DOHH2 (cell line): Measurements from ENCODE around the gene HLA-E.
"Not testable (repeated sequence)": the region's sequence is repeated elsewhere in the genome, so short reads cannot be mapped to it uniquely, and the experiment has no call there.

Source experiments
- H3F3A ChIP-seq: fragments of 200-600 bp; sonication (generic), shearing (Covaris generic); 2 replicates; pipeline ENCODE4 v1.6.0; 2016; ENCODE audit warnings: antibody characterized with exemption, mild to moderate bottlenecking; ENCODE audit not compliant: control insufficient read depth, insufficient read depth
- H3K27ac ChIP-seq: fragments of 200-600 bp; sonication (generic); 2 replicates; pipeline ENCODE4 v1.5.1; 2014; ENCODE audit warnings: low read depth, mild to moderate bottlenecking, low read length, moderate library complexity
- H3K27me3 ChIP-seq: fragments of 200-600 bp; sonication (generic); 2 replicates; pipeline ENCODE4 v1.6.1; 2014; ENCODE audit warnings: mild to moderate bottlenecking, low read length, mixed read lengths; ENCODE audit not compliant: control insufficient read depth
- H3K36me3 ChIP-seq: fragments of 200-600 bp; sonication (generic); 2 replicates; pipeline ENCODE4 v1.6.1; 2014; ENCODE audit warnings: mild to moderate bottlenecking, low read length, moderate library complexity, mixed read lengths; ENCODE audit not compliant: control insufficient read depth
- H3K4me1 ChIP-seq: fragments of 200-600 bp; sonication (generic); 2 replicates; pipeline ENCODE4 v1.6.1; 2014; ENCODE audit warnings: mild to moderate bottlenecking, low read length, mixed read lengths; ENCODE audit not compliant: control insufficient read depth
- H3K4me2 ChIP-seq: fragments of 200-600 bp; sonication (generic); 2 replicates; pipeline ENCODE4 v1.6.0; 2014; ENCODE audit warnings: mild to moderate bottlenecking, low read length, moderate library complexity
- H3K4me3 ChIP-seq: fragments of 200-600 bp; sonication (generic); 2 replicates; pipeline ENCODE4 v1.5.1; 2014; ENCODE audit warnings: mild to moderate bottlenecking, low read length, mixed read lengths
- H3K79me2 ChIP-seq: fragments of 200-600 bp; sonication (generic); 2 replicates; pipeline ENCODE4 v1.6.1; 2014; ENCODE audit warnings: mild to moderate bottlenecking, low read length, mixed read lengths; ENCODE audit not compliant: control insufficient read depth
- H3K9me2 ChIP-seq: fragments of 200-600 bp; sonication (generic); replicated peaks from 2 replicates; pipeline ENCODE4 v1.6.1; 2014; ENCODE audit warnings: mild to moderate bottlenecking, low read length, mixed read lengths; ENCODE audit not compliant: control insufficient read depth
- H3K9me3 ChIP-seq: fragments of 200-600 bp; sonication (generic); 2 replicates; pipeline ENCODE4 v1.6.1; 2014; ENCODE audit warnings: antibody characterized with exemption, low read length, mixed read lengths; ENCODE audit not compliant: control insufficient read depth, insufficient read depth
- H4K20me1 ChIP-seq: fragments of 200-600 bp; sonication (generic); 2 replicates; pipeline ENCODE4 v1.6.0; 2014; ENCODE audit warnings: low read depth, mild to moderate bottlenecking, antibody characterized with exemption, low read length, moderate library complexity; ENCODE audit not compliant: control insufficient read depth, insufficient read depth
- EZH2phosphoT487 ChIP-seq: fragments of 200-600 bp; sonication (generic); IDR thresholded peaks from 2 replicates; pipeline ENCODE4 v1.6.1; 2017; ENCODE audit warnings: borderline replicate concordance, mild to moderate bottlenecking, antibody characterized with exemption, low read length, moderate library complexity, mixed read lengths
- TF ChIP-seq, protein P1 (sequence below): fragments of 200-600 bp; sonication (generic); IDR thresholded peaks from one replicate; pipeline ENCODE4 v1.5.1; 2014; ENCODE audit warnings: antibody characterized with exemption, mild to moderate bottlenecking, low read depth, low read length; ENCODE audit not compliant: poor library complexity, severe bottlenecking

The HLA-E gene

GRCh38 chr6:30517767-30518504 lies 28.6 kb downstream of the HLA-E start:
- peaks cover 17% of the 10 kb centered on the region for H3K4me1 ChIP-seq
- H3K27me3 ChIP-seq, result peaks cover 14% of the 10 kb centered on the region
- not testable (repeated sequence) for H3K9me2 ChIP-seq, H3K9me3 ChIP-seq, H4K20me1 ChIP-seq, H3K79me2 ChIP-seq, H3K36me3 ChIP-seq, H3K4me3 ChIP-seq, H3K27ac ChIP-seq, H3K4me2 ChIP-seq
- peaks cover 21% of the 10 kb centered on the region for H3F3A ChIP-seq

DNA sequence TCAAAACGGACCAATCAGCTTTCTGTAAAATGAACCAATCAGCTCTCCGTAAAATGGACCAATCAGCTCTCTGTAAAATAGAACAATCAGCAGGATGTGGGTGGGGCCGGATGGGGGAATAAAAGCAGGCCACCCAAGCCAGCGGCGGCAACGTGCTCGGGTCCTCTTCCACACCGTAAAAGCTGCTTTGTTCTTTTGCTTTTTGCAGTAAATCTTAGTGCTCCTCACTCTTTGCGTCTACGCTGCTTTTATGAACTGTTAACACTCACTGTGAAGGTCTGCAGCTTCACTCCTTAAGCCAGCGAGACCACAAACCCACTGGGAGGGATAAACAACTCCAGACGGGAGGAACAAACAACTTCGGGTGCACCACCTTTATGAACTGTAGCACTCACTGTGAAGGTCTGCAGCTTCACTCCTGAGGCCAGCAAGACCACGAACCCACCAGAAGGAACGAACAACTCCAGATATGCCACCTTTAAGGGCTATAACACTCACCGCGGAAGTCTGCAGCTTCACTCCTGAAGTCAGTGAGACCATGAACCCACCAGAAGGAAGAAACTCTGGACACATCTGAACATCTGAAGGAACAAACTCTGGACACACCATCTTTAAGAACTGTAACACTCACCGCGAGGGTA lies 29.3 kb downstream of the HLA-E start:
- not testable (repeated sequence) for H3K27ac ChIP-seq, H3K9me2 ChIP-seq, H3K4me2 ChIP-seq, H3K36me3 ChIP-seq, H4K20me1 ChIP-seq, H3K79me2 ChIP-seq, H3K9me3 ChIP-seq, H3K4me3 ChIP-seq
- Histone ChIP-seq H3K4me1 (peaks cover 15% of the 10 kb centered on the region), H3K27me3 (peaks cover 14% of the 10 kb centered on the region), H3F3A (peaks cover 15% of the 10 kb centered on the region)

GRCh38 chr6:30520522-30520921 lies 31.2 kb downstream of the HLA-E start:
- no peaks in the 10 kb centered on the region for H3K9me2 ChIP-seq
- peaks cover 7% of the 10 kb centered on the region; the same call in 1 of the 2 replicates for H3K27me3 ChIP-seq
- TF ChIP-seq, protein P1, sequence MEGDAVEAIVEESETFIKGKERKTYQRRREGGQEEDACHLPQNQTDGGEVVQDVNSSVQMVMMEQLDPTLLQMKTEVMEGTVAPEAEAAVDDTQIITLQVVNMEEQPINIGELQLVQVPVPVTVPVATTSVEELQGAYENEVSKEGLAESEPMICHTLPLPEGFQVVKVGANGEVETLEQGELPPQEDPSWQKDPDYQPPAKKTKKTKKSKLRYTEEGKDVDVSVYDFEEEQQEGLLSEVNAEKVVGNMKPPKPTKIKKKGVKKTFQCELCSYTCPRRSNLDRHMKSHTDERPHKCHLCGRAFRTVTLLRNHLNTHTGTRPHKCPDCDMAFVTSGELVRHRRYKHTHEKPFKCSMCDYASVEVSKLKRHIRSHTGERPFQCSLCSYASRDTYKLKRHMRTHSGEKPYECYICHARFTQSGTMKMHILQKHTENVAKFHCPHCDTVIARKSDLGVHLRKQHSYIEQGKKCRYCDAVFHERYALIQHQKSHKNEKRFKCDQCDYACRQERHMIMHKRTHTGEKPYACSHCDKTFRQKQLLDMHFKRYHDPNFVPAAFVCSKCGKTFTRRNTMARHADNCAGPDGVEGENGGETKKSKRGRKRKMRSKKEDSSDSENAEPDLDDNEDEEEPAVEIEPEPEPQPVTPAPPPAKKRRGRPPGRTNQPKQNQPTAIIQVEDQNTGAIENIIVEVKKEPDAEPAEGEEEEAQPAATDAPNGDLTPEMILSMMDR, result no peak
- no peak for TF ChIP-seq EZH2phosphoT487
- no peaks in the 10 kb centered on the region for H3K36me3 ChIP-seq
- H3K9me3 ChIP-seq, result peaks cover 9% of the 10 kb centered on the region
- H3K4me3 ChIP-seq, result no peak overlapping the region
- no peaks in the 10 kb centered on the region for H3K79me2 ChIP-seq
- peaks cover 8% of the 10 kb centered on the region for H3K4me1 ChIP-seq
- H4K20me1 ChIP-seq, result no peaks in the 10 kb centered on the region
- peaks cover 3% of the 10 kb centered on the region for H3F3A ChIP-seq
- no peak overlapping the region for H3K27ac ChIP-seq
- no peak overlapping the region for H3K4me2 ChIP-seq

DNA sequence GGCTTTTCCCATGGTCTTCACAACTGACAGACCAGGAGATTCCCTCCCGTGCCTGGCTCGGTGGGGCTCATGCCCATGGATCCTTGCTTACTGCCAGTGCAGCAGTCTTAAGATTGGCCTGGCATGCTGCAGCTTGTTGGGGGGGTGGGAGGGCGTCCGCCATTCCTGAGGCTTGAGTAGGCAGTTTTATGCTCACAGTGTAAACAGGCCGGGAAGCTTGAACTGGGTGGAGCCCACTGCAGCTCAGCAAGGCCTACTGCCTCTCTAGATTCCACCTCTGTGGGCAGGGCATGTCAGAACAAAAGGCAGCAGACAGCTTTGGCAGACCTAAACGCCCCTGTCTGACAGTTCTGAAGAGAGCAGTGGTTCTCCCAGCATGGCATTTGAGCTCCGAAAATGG lies 31.8 kb downstream of the HLA-E start:
- not testable (repeated sequence) for H3K4me3 ChIP-seq, H3K4me1 ChIP-seq, H3K9me2 ChIP-seq, H3K36me3 ChIP-seq, H3K4me2 ChIP-seq, H3K27me3 ChIP-seq, H3K27ac ChIP-seq, H4K20me1 ChIP-seq, H3K79me2 ChIP-seq, H3F3A ChIP-seq, H3K9me3 ChIP-seq

- not testable (repeated sequence) for H3K9me2 ChIP-seq, H3K4me2 ChIP-seq, H3K27me3 ChIP-seq, H3K27ac ChIP-seq, H3K9me3 ChIP-seq, H3K36me3 ChIP-seq, H3K4me3 ChIP-seq, H3K79me2 ChIP-seq, H3F3A ChIP-seq, H4K20me1 ChIP-seq, H3K4me1 ChIP-seq
These were observed 32.6 kb downstream of the HLA-E start for GRCh38 chr6:30521952-30522351.

GRCh38 chr6:30526444-30526843 lies 37.1 kb downstream of the HLA-E start:
- H3K4me3 ChIP-seq, H3K79me2 ChIP-seq, H3F3A ChIP-seq, H3K9me2 ChIP-seq, H4K20me1 ChIP-seq, H3K9me3 ChIP-seq, H3K27ac ChIP-seq, H3K36me3 ChIP-seq, H3K4me2 ChIP-seq: not testable (repeated sequence)
- Histone ChIP-seq H3K4me1 (peaks cover 16% of the 10 kb centered on the region), H3K27me3 (peaks cover 23% of the 10 kb centered on the region)

- not testable (repeated sequence) for H3K9me3 ChIP-seq, H3K79me2 ChIP-seq, H3K27ac ChIP-seq, H3K9me2 ChIP-seq, H3F3A ChIP-seq, H3K4me2 ChIP-seq, H4K20me1 ChIP-seq, H3K4me3 ChIP-seq, H3K36me3 ChIP-seq
- peaks cover 16% of the 10 kb centered on the region for H3K4me1 ChIP-seq
- H3K27me3 ChIP-seq, result peaks cover 23% of the 10 kb centered on the region
These were observed 40.1 kb downstream of the HLA-E start for GRCh38 chr6:30529349-30529875.
